HK-2 (cell line): Measurements from ENCODE around the gene GNA12.

Experiments used
- DNase-seq: peaks from one replicate; pipeline ENCODE4 v3.0.0-alpha.2; 2018; ENCODE audit not compliant: unreplicated experiment

GNA12 gene

DNA sequence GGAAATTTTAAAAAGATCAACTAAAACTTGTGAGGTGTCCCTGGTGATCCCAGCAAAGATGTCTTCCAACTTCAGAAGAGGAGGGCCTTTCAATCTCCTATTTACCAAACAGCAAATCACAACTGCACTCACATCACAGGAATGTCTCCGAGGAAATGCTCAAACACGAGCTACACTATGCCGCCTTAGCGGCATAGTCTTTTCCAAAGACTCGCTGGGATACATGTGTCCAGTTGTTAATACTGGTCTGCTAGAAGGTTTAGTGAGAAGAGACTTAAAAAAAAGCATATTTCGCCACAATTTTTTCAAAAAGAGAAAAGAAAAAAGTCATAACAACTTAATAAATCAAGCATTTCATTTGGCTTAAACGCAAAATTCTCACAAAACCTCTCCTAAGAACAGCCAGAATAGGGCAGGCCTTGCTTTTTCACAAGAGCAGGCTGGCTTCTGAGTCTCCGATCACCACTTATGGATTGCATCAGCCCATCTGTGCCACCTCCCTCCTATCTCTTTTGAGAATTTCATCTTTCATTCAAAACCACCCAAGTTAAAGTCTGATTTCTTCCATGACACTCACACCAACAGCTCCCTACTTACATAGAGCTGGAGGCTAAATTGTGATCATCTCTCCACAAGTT is 66.1 kb downstream of the GNA12 start:
- DNase-seq = no peak

GRCh38 chr7:2776401-2776800 is 67.7 kb downstream of the GNA12 start:
- no peak for DNase-seq

- no peak for DNase-seq
Measured at GRCh38 chr7:2775785-2776184, 68.3 kb downstream of the GNA12 start.

GRCh38 chr7:2775376-2775775 is 68.7 kb downstream of the GNA12 start:
- no peak for DNase-seq

DNA sequence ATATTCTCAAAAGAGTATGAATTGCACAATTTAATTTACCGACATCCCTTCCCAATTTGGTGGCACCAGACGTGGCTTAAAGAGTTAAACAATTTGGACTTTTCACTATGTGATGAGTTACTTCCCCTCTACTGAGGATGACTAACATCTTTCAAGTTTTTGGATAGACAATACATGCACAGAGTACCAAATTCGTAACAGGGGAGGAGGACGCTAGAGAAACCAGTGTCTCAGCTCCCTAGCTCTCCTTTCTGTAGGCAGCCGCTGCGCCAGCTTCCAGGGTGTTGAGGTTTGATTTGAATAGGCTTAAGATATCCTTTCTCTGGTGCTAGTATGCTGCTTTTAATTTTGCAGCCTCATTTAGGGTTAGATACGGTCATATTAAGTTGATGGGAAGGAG is 69.2 kb downstream of the GNA12 start:
- no peak for DNase-seq

DNA sequence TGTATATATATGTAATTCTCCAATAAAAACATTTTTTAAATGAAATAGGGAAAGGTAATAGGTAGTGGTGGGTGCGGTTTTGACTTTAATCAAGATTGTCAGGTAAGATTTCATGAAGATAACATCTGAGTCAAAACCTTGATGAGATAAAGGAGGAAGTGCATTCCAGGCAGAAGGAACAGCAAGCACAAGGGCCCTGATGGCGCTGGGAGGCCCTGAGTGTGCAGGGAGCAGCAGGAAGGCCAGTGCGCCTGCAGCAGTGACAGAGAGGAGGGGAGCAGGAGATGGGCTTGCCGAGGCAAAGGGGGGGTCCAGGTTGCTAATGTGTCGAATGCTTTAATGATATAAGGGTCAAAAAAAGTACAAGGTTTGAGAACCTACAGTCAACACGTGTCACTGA is 69.8 kb downstream of the GNA12 start:
- DNase-seq = no peak

DNA sequence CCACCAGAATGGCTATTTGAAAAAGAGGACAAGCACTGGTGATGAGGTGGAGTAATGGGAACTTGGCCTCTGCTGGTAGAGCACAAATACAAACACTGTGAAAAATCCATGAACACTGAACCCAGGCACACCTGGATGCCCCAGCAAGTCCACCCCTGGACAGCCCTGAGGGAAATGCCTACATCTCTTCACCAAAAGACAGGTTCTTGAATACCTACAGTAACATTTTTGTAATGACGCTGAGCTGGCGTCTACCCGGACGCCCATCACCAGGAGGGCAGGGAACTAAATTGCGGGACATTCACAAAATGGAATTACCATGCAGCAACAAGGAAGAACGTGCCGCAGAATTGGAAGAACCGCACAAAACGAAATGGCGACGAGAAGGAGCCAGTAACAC is 70.5 kb downstream of the GNA12 start:
- no peak for DNase-seq

DNA sequence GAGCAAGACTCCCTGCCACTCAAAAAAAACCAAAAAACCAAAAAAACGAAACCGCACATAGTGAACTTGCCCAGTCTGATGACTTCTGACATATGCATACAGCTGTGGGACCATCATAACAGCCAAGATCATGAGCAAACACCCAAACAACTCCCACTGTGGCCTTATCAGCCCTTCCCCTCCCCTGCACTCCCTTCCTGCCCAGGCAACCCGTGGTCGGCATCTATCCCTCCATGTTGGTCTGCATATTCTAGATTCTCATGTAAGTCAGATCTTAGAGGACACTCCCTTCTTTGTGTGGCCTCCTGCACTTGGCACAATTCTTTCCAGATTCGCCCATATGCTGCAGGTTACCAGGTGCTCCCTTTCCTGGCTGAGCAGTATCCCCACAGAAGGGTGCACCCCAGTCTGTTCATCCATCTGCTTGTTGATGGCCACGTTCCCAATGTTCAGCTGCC is 72.8 kb downstream of the GNA12 start:
- no peak for DNase-seq

DNA sequence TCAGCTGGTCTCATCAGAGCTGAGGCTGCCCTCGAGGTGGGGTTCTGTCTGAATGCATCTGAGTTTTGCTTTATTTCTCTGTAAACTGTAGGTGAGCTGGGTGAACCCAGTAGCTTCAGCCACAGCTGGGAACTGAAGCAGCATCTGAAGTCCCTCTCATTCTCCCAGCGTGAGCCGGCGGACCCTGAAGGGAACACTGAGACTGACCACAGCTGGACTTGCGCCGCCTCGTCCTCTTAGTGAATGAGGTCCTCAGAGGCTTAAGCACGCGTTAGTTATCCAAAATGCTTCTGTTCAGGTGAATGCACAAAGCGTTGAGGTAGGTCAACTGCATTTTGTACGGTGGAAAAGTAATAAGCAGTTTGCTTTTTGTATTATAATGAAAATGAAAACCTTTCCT is 79.5 kb downstream of the GNA12 start:
- DNase-seq = no peak

DNA sequence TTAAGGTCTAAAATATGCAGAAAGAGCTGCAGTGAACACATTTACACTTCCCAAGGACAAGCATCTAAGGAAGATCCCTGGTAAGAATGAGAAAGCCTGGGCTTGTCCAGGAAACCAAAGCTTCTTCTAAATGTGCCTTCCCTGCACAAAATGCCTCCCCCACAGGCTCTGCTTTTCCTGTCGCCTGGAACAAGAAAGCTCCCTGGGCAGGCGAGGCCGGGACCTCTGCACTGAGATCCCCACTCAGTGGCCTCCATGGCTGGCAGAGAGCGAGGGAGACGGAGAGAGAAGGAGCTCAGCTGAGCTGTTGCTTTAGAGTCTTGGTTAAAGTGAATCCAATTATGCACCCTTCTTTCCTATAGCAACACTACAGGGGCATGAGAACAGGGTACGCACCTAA is 80.5 kb downstream of the GNA12 start:
- DNase-seq = no peak

GRCh38 chr7:2761801-2762497 is 82.2 kb downstream of the GNA12 start:
- no peak for DNase-seq

DNA sequence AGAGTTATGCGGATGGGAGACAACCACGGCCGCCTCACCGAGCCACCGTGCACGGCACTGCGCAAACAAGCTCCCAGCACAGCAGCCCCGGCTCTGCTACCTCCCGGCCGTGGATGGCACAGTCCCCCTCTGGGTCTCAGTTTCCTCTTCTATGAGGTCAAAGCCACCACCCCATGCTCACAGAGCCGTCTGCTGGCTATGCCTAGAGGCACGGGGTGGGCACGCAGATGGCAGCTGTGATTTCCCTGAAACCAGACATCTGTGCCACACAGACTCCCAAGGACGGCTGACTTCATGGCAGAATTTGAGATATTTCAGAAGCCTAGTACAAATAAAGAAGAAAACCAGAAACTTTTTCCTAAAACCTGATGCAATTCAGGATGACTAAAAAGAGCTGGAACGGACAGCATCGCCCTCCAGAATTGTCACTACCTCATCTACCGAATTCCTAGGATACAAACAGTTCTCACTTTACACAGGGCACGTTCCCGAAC is 82.9 kb downstream of the GNA12 start:
- no peak for DNase-seq

DNA sequence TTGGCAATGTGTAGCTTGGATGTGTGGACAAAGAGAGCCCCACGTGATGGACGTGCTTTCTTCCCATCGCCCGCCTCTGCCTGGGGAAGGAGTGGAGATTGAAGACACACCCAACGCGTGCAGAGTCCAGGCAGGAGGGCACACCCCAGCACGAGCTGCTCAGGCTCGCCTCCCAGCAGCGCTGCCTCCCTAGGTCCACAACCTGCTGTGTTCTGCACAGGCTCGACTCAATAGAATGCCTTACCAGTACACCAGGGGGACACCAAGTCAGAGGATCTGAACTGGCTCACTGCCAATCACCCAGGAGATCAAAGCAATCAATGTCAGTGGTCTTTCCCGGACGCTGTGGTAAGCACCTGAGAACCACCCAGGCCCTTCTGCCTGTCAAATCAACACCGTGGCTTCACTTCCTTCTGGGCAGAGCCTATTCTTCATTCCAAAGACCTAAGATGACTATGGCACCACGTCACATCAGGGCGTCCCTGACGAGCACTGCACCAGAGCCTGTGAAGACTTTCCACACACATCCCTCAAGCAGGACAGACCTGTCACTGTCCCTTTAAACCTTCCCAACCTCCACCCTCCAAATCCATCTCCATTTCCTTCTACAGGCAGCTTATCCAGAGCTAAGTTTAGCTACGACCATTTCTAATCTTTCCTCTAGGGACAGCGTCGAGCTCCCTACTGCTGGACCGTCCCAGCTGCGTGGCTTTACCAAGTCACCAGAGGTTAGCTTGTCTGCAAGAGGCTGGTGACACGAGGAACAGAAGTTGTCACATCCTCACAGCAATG is 83.8 kb downstream of the GNA12 start:
- DNase-seq = peak; percentile 36

- DNase-seq = no peak
Measured at GRCh38 chr7:2759736-2760097, 84.4 kb downstream of the GNA12 start.

DNA sequence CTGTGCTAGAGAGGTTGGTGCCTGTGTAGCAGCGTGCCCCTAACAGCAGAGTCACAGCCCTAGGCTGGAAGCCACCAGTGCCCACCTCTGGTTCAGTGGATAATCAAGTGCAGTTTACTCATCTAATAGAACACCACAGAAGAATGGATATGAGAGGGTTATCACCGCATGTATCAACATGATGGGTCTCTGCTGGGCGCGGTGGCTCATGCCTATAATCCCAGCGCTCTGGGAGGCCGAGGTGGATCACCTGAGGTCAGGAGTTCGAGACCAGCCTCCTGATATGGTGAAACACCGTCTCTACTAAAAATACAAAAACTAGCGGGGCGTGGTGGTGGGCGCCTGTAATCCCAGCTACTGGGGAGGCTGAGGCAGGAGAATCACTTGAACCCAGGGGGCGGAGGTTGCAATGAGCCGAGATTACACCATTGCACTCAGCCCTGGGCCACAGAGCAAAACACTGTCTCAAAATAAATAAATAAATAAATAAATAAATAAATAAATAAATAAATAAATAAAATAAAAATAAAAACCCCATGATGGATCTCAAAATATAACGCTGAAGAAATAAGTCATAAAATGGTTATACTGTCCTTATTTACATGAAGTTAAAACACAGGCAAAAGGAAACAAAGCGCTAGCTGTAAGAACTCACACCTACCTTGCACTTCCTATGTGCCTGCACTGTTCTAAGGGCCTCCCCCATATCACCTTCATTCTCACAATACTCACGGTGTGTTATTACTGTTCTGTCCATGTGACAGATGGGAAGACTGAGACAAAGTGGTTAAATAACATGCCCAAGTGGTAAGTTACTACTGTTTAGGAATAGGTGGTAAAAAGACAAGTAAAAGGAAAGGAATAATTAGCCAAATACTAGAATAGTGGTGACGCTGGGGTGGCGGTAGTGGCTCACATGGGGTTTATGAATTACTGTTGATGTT is 85.2 kb downstream of the GNA12 start:
- DNase-seq = peak; percentile 66

GRCh38 chr7:2757904-2758672 is 86.0 kb downstream of the GNA12 start:
- DNase-seq = peak; percentile 76

DNA sequence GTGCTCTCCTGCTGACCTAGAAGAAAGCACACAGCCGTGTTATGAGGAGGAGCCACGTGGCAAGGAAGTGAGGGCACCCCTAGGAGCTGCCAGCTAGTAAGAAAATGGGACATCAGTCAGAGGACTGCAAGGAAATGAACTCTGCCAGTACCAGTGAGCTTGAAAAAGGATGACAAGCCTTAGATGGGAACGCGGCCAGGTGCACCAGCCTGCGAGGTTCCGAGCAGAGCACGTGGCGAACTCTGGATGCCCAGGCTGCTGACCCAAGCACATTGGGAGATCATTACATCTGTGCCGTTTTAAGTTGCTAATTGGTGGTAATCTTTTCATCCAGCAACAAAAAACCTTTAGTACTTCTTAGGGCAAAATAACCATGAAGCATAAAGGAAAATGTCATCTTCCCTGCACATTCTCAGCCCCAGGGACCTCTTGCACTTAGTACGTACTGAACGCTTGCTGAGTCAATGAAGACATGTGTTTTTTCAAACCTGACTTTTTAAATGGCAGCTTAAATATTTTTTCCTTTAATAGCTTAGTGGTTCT is 86.7 kb downstream of the GNA12 start:
- peak; percentile 62 for DNase-seq

GRCh38 chr7:2755531-2755930 is 88.6 kb downstream of the GNA12 start:
- no peak for DNase-seq

GRCh38 chr7:2754912-2755311 is 89.2 kb downstream of the GNA12 start:
- no peak for DNase-seq

DNA sequence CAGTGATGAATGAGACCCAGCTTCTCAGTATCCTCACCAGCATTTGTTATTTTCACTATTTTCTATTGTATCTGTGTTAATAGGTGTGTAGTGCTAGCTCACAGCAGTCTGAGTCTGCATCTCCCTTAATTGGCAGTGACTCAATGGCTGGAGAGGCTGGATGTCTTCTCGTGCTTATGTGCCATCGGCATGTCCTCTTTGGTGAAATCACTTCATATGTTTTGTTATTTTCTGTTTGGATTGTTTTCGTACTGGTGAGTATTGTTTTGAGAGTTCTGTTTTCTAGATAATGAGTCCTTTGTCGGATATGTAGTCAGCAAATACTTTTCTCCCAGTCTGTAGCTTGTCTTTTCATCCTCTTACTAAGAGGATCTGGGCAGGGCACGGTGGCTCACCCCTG is 90.0 kb downstream of the GNA12 start:
- DNase-seq = no peak

- no peak for DNase-seq
Measured at GRCh38 chr7:2753148-2753547, 91.0 kb downstream of the GNA12 start.
